ENCODE measurements around the gene C2orf42.

DNA sequence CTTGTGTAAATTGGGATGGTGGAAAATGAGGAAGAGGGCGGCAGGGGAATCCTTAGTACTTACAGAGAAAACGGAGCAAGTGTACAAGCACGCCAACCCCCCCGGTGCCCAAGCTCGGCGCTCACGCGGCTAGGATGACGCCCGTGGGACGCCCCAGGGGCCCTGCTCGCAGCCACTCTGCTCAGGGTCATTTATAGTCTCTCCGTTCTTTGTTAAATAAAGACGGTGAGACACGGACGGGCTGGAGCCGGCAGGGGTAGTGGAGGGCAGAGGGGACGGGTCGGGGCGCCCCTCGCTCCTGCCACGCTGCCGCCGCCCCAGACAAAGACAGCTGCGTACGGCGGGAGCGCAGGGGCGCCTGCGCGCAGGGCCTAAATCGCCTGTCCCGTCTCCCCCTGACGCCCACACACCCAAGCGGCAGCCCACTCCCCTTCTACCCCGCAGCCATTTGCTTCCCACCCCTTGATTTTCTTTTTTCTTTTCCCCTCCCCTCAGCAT, 65.8 kb downstream of the C2orf42 start:
- TF ChIP-seq, protein P1, sequence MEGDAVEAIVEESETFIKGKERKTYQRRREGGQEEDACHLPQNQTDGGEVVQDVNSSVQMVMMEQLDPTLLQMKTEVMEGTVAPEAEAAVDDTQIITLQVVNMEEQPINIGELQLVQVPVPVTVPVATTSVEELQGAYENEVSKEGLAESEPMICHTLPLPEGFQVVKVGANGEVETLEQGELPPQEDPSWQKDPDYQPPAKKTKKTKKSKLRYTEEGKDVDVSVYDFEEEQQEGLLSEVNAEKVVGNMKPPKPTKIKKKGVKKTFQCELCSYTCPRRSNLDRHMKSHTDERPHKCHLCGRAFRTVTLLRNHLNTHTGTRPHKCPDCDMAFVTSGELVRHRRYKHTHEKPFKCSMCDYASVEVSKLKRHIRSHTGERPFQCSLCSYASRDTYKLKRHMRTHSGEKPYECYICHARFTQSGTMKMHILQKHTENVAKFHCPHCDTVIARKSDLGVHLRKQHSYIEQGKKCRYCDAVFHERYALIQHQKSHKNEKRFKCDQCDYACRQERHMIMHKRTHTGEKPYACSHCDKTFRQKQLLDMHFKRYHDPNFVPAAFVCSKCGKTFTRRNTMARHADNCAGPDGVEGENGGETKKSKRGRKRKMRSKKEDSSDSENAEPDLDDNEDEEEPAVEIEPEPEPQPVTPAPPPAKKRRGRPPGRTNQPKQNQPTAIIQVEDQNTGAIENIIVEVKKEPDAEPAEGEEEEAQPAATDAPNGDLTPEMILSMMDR (IDR thresholded peaks at IDR 0.05; ENCODE audit: borderline replicate concordance, extremely low read depth, low read length, poor library complexity, severe bottlenecking), result no peak
- no peak for TF ChIP-seq EZH2 (IDR thresholded peaks at IDR 0.05; ENCODE audit: borderline replicate concordance, low read depth, low read length, severe bottlenecking)

Measured in DND-41 (cell line).